ENCODE results near the gene IP6K1. TPM values are rescaled to one million over a fixed set of nuclear protein-coding genes. Genes with fewer than 3 reads are reported as not detected.

Gene IP6K1
- total and polyA plus RNA-seq, 10 donors, result 8.6 to 56.0 (median 46.4) TPM

GRCh38 chr3:49757197-49757596 lies 29.1 kb downstream of the IP6K1 start:
- TF ChIP-seq, protein P1, sequence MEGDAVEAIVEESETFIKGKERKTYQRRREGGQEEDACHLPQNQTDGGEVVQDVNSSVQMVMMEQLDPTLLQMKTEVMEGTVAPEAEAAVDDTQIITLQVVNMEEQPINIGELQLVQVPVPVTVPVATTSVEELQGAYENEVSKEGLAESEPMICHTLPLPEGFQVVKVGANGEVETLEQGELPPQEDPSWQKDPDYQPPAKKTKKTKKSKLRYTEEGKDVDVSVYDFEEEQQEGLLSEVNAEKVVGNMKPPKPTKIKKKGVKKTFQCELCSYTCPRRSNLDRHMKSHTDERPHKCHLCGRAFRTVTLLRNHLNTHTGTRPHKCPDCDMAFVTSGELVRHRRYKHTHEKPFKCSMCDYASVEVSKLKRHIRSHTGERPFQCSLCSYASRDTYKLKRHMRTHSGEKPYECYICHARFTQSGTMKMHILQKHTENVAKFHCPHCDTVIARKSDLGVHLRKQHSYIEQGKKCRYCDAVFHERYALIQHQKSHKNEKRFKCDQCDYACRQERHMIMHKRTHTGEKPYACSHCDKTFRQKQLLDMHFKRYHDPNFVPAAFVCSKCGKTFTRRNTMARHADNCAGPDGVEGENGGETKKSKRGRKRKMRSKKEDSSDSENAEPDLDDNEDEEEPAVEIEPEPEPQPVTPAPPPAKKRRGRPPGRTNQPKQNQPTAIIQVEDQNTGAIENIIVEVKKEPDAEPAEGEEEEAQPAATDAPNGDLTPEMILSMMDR (IDR thresholded peaks at IDR 0.05 in 8 of 11, conservative IDR thresholded peaks at IDR 0.05 in 3 of 11), result no peak
- TF ChIP-seq POLR2A (IDR thresholded peaks at IDR 0.05), result no peak
- TF ChIP-seq POLR2AphosphoS5 (IDR thresholded peaks at IDR 0.05), result no peak
- DNase-seq, result no peak
- Histone ChIP-seq H3K36me3 (peaks cover 0 to 18% (median 0%) of the 10 kb centered on the region in 6 donors), H3K4me3 (no peak overlapping the region), H3K27me3 (replicated peaks in 1 of 7) (no peaks in the 10 kb centered on the region), H3K9me3 (no peaks in the 10 kb centered on the region), H3K4me1 (peaks cover 0 to 75% (median 23%) of the 10 kb centered on the region in 6 donors), H3K27ac (no peak overlapping the region)
- intact Hi-C loops (cut with DNase I; ENCODE audit: low total_unique reads), result no loop called here
- 76 to 87% (median 83%) methylated on average over 2 of the region's 2 CpGs for WGBS, 5 donors

GRCh38 chr3:49756036-49756435 lies 30.3 kb downstream of the IP6K1 start:
- Histone ChIP-seq H3K27me3 (replicated peaks in 1 of 7) (no peaks in the 10 kb centered on the region), H3K27ac (no peak overlapping the region), H3K4me1 (peaks cover 0 to 68% (median 20%) of the 10 kb centered on the region in 6 donors), H3K36me3 (peaks cover 0 to 28% (median 0%) of the 10 kb centered on the region in 6 donors), H3K4me3 (no peak overlapping the region), H3K9me3 (no peaks in the 10 kb centered on the region)
- WGBS, 5 donors, result 50 to 76% (median 65%) methylated on average over 1 of the region's 1 CpG
- no peak for DNase-seq
- intact Hi-C loops (cut with DNase I; ENCODE audit: low total_unique reads), result no loop called here
- TF ChIP-seq, protein P1 (IDR thresholded peaks at IDR 0.05 in 8 of 11, conservative IDR thresholded peaks at IDR 0.05 in 3 of 11), result no peak
- TF ChIP-seq POLR2A (IDR thresholded peaks at IDR 0.05) (no peak), POLR2AphosphoS5 (IDR thresholded peaks at IDR 0.05) (no peak)

- Histone ChIP-seq H3K27me3 (replicated peaks in 1 of 7) (no peaks in the 10 kb centered on the region), H3K4me3 (no peak overlapping the region), H3K4me1 (peaks cover 0 to 60% (median 20%) of the 10 kb centered on the region in 6 donors), H3K36me3 (peaks cover 0 to 32% (median 0%) of the 10 kb centered on the region in 6 donors), H3K9me3 (no peaks in the 10 kb centered on the region), H3K27ac (no peak overlapping the region)
- TF ChIP-seq POLR2A (IDR thresholded peaks at IDR 0.05) (no peak), POLR2AphosphoS5 (IDR thresholded peaks at IDR 0.05) (no peak)
- 77 to 97% (median 81%) methylated on average over 1 of the region's 1 CpG for WGBS, 5 donors
- no peak for DNase-seq
- intact Hi-C loops (cut with DNase I; ENCODE audit: low total_unique reads), result no loop called here
Observed at GRCh38 chr3:49754536-49754935, 31.8 kb downstream of the IP6K1 start.

DNA sequence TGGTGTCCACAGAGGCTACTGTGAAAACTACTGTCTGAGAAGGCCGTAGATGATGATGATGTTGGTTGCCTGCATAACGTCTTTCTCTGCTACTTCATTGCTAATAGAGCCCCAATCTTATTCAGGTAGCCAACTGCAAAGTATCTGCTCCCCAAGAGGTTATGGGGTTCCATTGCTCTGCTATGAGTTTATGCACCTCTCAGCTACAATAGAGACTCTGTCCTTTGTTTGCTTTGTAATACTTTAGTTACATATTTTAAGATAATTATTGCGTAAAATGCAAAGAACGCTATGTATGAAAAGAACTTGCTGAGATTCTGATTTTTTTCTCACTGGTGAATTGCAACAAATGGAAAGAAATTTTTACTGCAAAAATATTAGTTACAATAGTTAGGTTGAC lies 34.8 kb downstream of the IP6K1 start:
- no peak for DNase-seq
- Histone ChIP-seq H3K9me3 (no peaks in the 10 kb centered on the region), H3K4me1 (peaks cover 0 to 29% (median 17%) of the 10 kb centered on the region in 6 donors), H3K36me3 (peaks cover 0 to 61% (median 17%) of the 10 kb centered on the region in 6 donors), H3K27me3 (replicated peaks in 1 of 7) (no peaks in the 10 kb centered on the region), H3K27ac (no peak overlapping the region), H3K4me3 (no peak overlapping the region)
- intact Hi-C loops (cut with DNase I; ENCODE audit: low total_unique reads), result no loop called here
- WGBS, 5 donors, result 91 to 97% (median 92%) methylated on average over 4 of the region's 4 CpGs
- TF ChIP-seq POLR2AphosphoS5 (IDR thresholded peaks at IDR 0.05) (no peak), POLR2A (IDR thresholded peaks at IDR 0.05) (no peak)
- TF ChIP-seq, protein P1 (IDR thresholded peaks at IDR 0.05 in 8 of 11, conservative IDR thresholded peaks at IDR 0.05 in 3 of 11), result no peak
